BJ (cell line): ENCODE data around the gene GALNT1. TPM values are rescaled to one million over a fixed set of nuclear protein-coding genes. Genes with fewer than 3 reads are reported as not detected.

ENCODE experiments used
- CTCF ChIA-PET: fragments of 350-600 bp; formaldehyde crosslinking; extraction: SDS; loops from one replicate; lab custom pipeline; 2021; ENCODE audit warnings: antibody characterized with exemption, inconsistent platforms; lab: Yijun Ruan, JAX
- POLR2A ChIA-PET: fragments of 300-600 bp; sonication (Branson Sonifier 250); formaldehyde crosslinking; extraction: SDS; loops from one replicate; lab custom pipeline; 2021; ENCODE audit warnings: antibody characterized with exemption; lab: Charles Lee
- DNase-seq: peaks from one replicate; pipeline ENCODE4 v3.0.0-alpha.2; 2011; ENCODE audit warnings: low read depth
- H3K27me3 ChIP-seq: 2 replicates; pipeline ENCODE4 v1.6.0; 2011; ENCODE audit warnings: low read length; ENCODE audit not compliant: control insufficient read depth, insufficient read depth
- H3K36me3 ChIP-seq: 2 replicates; pipeline ENCODE4 v1.5.1; 2011; ENCODE audit warnings: low read length; ENCODE audit not compliant: control insufficient read depth, insufficient read depth
- H3K4me3 ChIP-seq: 2 replicates; pipeline ENCODE4 v1.5.1; 2011; ENCODE audit warnings: low read depth, mild to moderate bottlenecking, control low read depth, low read length
- CTCF ChIP-seq: IDR thresholded peaks from 2 replicates; pipeline ENCODE4 v1.5.1; 2011; ENCODE audit warnings: low read depth, mild to moderate bottlenecking, control low read depth, inconsistent platforms, low read length, moderate library complexity; ENCODE audit not compliant: insufficient read depth
- polyA plus RNA-seq: library from polyadenylated mRNA; depleted of rRNA; stranded (reverse); fragments of >200 nt; gene quantifications from 2 replicates; pipeline ENCODE4 v1.2.3, GENCODE V29; 2011

GALNT1 gene
- polyA plus RNA-seq, 1 experiment, result 23.3 TPM

GRCh38 chr18:35588995-35589394 is 7.5 kb downstream of the GALNT1 start:
- Histone ChIP-seq H3K4me3 (no peak overlapping the region), H3K36me3 (no peaks in the 10 kb centered on the region), H3K27me3 (no peaks in the 10 kb centered on the region)
- DNase-seq, result no peak
- POLR2A ChIA-PET, result interaction anchor here (0.6 kb wide), 1 partner anchor 178 kb away, joined by 3 read pairs; no protein-coding TSS in a partner anchor
- TF ChIP-seq CTCF, result no peak
- CTCF ChIA-PET, result no interaction called here

- H3K27me3 ChIP-seq, result no peaks in the 10 kb centered on the region
- POLR2A ChIA-PET, result no interaction called here
- no peak overlapping the region for H3K4me3 ChIP-seq
- TF ChIP-seq CTCF, result no peak
- no peaks in the 10 kb centered on the region for H3K36me3 ChIP-seq
- DNase-seq, result no peak
- CTCF ChIA-PET, result no interaction called here
These were observed 8.0 kb downstream of the GALNT1 start for GRCh38 chr18:35589546-35589945.

- Histone ChIP-seq H3K36me3 (no peaks in the 10 kb centered on the region), H3K27me3 (no peaks in the 10 kb centered on the region), H3K4me3 (no peak overlapping the region)
- CTCF ChIA-PET, result no interaction called here
- POLR2A ChIA-PET, result no interaction called here
- no peak for DNase-seq
- TF ChIP-seq CTCF, result no peak
These were observed 9.4 kb downstream of the GALNT1 start for GRCh38 chr18:35590935-35591334.

- no peak overlapping the region for H3K4me3 ChIP-seq
- POLR2A ChIA-PET, result no interaction called here
- H3K27me3 ChIP-seq, result no peaks in the 10 kb centered on the region
- no peak for TF ChIP-seq CTCF
- DNase-seq, result no peak
- CTCF ChIA-PET, result no interaction called here
- H3K36me3 ChIP-seq, result no peaks in the 10 kb centered on the region
These were observed 10.8 kb downstream of the GALNT1 start for GRCh38 chr18:35592298-35592697.

- TF ChIP-seq CTCF, result no peak
These were observed 12.3 kb downstream of the GALNT1 start for GRCh38 chr18:35593859-35594258.

More at GRCh38 chr18:35593859-35594258, 12.3 kb downstream of the GALNT1 start:
- CTCF ChIA-PET, result no interaction called here
- POLR2A ChIA-PET, result no interaction called here
- no peak for DNase-seq
- H3K36me3 ChIP-seq, result no peaks in the 10 kb centered on the region
- H3K27me3 ChIP-seq, result no peaks in the 10 kb centered on the region
- H3K4me3 ChIP-seq, result no peak overlapping the region
